Measurements from ENCODE around the gene VPS13A.
"Not testable (repeated sequence)": the region's sequence is repeated elsewhere in the genome, so short reads cannot be mapped to it uniquely, and the experiment has no call there.

The VPS13A gene

DNA sequence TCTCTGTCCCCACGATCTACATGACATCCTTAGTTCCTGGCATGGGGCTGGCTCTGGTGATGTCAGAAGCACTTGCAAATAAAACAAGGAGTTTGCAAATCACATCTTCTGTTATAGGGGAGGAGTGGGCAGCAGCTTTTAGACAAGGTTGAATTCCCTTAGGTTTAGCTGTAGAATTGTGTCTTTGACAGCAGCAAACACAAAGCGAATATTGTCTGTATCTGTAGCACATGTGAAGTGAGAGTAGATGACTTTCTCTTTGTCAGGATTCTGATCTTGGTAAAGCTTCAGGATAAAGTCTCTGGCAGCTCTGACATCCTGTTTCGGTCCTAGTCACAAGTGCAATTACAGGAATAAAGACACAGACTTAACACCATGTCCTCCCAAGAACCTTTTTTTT lies 246.5 kb downstream of the VPS13A start:
- DNase-seq (ENCODE audit: low read depth in 2 of 2), result no peak

DNA sequence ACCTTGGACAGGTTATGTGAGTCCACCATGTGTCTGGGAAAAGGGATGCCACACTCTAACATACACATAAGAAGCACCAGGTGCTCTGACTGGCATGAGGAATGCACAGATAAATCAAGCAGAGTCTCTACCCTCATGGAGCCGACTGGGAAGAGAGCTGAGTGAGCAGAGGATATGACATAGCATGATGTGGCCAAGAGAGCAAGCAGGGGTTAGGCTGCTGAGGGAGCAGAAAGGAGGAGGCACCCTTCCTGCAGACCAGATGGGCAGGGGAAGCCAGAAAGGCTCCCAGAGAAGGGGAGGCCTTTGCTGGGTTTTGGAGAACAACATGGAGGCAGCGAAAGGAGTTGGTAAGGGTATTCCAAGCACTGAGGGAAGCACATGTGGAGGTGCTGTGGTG lies 247.7 kb downstream of the VPS13A start:
- no peak for DNase-seq (ENCODE audit: low read depth in 2 of 2)

DNA sequence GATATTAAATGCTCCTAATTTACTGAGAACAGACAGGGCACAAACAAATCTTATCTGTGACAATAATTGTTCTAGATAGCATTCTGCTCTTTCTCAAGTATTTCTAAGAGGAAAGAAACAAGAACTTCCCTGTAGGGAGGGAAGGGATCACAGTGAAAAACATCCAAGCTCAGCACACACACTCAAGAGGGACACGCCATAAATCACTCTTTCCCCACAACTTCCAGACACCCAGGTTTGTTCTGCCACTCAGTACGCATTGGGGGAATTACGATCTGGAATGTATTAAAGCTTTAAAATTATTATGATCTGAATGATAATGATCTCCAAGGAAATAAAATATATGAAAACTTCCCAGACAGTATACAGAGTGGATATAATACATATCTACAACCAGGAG lies 249.4 kb downstream of the VPS13A start:
- DNase-seq (ENCODE audit: low read depth in 2 of 2), result no peak

DNA sequence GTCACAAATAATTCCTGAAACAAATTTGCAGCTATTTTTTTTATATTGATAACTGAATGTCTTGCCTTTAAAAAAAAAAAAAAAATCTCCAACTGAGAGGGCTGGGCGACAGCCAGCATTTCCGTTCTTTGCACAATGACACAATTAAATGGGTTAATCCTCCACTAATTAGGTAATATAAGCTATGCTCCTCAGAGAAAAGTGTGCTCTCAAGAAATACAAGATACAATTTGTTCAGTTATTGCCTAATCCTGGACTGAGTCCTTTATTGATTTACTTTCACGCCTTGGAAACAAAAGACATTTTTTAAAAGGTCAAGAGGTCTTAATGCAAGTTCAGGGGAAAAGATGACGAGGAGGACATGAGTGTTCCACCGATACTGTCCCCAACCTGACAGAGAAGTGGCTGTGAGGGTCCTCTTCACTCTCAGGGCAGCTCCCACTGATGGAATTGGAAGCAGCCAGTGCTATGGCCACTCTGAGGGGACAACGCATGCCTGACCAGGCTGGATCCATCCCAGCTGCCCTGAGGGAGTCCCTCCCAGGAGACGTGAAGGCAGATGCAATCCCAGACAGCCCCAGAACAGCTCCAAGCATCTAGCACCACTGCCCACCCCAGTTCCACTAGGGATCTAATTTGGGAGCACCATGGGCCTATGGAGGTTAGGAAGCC lies 250.1 kb downstream of the VPS13A start:
- DNase-seq (ENCODE audit: low read depth in 2 of 2), result no peak

DNA sequence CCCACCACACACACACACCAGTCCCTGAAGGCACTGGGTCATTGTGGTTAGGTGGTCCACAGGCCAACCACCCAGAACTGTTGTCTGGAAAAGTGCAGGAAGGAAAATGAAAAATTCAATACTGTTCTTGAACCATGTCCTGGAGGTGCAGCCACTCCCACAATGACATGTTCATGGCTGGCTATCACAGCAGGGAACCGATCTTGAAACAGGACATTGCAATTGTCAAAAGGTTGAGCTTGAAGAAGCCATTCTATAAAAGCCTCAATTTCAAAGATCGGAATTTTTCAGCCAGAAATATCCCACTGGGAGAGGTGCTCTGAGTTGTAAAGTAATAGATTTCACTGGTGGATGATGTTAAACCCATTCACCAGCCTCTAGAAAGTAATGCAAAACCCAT lies 252.6 kb downstream of the VPS13A start:
- DNase-seq (ENCODE audit: low read depth in 2 of 2), result no peak

DNA sequence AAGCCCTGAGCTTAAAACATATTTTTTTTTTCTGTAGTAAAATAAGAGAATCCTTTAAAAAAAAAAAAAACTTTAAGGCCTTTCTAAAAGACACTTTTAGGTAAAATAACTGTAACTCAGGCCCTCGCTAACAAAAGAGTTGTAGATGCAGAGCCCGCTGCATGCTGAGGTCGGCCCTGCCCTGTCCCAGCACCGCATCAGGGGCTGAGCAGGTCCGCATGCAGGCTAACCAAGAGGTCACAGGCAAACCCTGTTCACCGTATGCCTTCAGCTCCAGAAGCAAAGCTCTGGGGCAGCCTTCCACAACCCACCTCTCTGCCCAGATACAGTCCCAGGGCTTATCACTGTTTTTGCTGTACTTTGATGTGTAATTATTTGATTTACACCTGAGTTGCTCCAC lies 254.7 kb downstream of the VPS13A start:
- no peak for DNase-seq (ENCODE audit: low read depth in 2 of 2)

DNA sequence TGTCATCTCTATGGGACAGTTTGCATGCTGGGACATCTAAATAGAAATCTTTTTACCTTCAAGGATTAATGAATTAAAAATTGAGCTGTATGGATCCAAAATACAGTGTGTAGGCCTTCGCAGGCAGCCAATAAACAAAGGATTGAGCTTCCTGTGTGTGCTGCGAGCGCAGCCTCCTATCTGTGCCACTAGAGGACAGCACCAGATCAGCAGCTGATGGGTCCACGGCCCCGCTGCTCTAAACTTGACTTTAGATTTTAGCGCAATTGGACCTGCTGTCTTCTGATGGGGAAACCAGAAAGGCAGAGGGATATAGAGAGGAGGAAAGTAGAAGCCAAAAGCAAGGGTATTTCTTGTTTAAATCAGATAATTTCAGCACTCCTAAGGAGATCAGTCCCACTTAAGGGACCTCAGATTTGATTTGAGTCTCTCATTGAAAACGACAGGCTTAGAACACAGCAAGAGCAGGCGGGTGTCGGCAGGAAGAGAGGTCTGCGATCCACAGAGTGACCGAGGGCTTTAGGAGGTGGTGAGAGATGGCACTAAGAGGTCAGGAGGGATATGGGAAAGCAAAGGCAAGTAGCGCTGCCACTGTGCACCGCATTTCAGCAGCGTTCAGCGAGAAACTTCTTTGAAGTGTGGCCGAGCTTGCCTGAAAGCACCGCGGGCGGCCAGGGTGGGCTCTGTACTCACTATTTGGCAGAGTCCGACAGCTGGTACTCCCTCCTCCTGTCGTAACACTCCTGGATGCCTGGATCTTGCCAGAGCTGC lies 256.5 kb downstream of the VPS13A start:
- peak; percentile 15 to 20 for DNase-seq (ENCODE audit: low read depth in 2 of 2)

DNA sequence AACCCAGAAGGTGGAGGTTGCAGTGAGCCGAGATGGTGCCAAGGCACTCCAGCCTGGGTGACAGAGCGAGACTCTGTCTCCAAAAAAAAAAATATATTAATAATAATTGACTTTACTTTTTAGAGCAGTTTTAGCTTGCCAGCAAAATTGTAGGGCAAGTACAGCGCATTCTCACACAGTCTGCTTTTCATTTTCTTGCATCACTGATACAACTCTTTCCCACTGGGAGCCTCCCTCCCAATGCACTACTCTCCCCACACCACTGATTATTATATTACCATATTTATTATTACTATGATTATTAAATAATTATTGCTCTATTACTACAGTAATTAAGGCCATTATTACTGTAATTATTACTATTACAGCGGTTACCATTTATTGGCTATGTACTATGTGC lies 257.9 kb downstream of the VPS13A start:
- no peak for DNase-seq (ENCODE audit: low read depth in 2 of 2)

DNA sequence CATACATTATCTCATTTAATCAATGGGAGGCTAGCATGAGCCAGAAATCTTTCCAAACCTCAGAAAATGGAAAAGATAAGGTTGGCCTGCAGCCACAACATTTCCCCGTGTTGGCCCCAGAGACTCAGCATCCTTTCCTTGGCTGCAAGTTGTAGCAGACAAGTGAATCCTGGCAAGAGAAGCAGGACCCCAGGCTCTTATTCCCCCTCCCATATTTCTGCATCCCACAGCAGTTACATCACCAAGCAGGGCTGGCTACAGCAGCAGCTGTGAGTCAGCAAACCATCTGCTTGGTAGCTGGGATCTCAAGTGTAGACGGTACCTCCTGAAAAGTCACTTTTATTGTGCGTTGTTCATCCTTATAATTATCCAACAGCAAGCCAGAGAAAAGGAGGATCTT lies 258.4 kb downstream of the VPS13A start:
- DNase-seq (ENCODE audit: low read depth in 2 of 2), result no peak

DNA sequence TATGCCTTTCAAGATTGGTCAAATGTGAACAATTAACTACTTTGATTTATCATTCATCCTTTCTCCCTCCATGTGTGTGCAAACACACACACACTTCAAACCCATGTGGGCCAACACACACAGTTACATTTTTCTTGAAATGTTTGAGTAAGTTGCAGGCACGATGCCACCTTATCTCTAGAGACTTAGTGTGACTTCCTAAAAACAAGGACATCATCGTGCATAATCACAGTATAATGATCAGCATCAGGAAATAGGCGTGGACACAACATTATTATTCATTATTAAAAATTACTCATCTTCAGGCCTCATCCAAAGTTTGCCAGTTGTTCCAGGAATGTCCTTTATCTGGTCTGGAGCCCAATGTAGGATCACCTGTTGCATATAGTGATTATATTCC lies 261.3 kb downstream of the VPS13A start:
- no peak for DNase-seq (ENCODE audit: low read depth in 2 of 2)

DNA sequence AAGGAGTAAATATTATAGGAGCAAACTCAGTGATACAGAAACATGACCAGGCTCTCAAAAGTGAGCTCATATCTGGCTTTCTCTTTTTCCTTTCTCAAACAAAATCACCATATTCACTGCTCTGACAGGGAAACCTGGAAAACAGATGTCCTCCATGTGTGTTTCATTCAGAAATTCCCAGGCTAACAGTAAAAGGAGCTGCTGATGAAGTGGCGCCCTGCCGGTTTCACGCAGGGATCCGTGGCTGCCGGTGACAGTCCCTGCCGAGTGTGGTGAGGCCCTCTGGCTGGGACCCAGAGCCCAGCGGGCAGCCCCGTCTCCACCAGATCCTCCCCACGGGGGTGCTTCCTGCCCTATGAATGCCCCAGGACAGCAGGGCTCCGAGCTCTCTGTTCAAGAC lies 262.7 kb downstream of the VPS13A start:
- no peak for DNase-seq (ENCODE audit: low read depth in 2 of 2)

DNA sequence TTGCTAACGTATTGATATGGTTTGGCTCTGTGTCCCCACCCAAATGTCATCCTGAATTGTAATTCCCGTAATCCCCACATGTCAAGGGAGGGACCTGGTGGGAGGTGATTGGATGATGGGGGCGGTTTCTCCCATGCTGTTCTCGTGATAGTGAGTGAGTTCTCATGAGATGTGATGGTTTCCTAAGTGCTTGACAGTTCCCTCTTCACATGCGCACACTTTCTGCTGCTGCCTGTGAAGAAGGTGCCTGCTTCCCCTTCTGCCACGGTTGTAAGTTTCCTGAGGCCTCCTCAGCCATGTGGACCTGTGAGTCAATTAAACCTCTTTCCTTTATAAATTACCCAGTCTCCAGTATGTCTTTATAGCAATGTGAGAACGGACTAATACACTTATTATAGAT lies 263.8 kb downstream of the VPS13A start:
- not testable (repeated sequence) for DNase-seq (ENCODE audit: low read depth in 2 of 2)

DNA sequence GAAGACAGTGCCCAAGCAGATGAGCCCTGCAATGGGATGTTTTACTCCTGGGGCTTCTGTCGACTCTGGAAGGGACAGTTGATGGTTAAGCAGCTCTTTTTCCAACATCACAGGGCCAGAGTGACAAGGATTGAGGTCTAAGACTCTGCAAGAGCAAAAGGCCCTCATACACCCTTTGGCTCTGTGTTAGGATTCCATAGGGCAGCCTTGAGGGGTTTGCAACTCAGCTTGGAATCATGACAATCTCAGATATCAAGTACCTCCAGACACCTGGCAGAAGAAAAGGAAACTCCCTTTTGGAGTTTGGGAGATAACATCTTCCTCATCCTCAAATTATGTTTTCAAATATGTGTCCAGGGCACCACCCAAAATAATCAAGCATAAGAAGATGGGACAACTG lies 265.1 kb downstream of the VPS13A start:
- no peak for DNase-seq (ENCODE audit: low read depth in 2 of 2)

DNA sequence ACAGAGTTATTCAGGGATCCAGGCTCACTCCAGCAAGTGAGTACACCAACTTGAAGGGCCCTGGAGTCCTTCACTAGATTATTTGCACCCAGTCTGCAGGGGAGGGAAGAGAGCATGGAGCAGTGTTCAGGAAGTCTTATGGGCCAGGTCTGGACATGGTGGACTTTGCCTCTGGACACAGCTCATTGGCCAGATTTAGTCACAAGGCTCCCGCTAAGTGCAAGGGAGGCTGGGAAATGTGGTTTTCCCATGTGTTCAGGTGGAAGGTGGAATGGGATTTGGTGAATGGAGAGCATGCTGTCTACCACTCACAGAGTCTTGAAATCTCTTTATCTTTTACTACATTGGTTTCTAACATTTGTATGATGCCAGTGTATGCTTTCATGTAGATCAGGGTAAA lies 270.3 kb downstream of the VPS13A start:
- no peak for DNase-seq (ENCODE audit: low read depth in 2 of 2)

DNA sequence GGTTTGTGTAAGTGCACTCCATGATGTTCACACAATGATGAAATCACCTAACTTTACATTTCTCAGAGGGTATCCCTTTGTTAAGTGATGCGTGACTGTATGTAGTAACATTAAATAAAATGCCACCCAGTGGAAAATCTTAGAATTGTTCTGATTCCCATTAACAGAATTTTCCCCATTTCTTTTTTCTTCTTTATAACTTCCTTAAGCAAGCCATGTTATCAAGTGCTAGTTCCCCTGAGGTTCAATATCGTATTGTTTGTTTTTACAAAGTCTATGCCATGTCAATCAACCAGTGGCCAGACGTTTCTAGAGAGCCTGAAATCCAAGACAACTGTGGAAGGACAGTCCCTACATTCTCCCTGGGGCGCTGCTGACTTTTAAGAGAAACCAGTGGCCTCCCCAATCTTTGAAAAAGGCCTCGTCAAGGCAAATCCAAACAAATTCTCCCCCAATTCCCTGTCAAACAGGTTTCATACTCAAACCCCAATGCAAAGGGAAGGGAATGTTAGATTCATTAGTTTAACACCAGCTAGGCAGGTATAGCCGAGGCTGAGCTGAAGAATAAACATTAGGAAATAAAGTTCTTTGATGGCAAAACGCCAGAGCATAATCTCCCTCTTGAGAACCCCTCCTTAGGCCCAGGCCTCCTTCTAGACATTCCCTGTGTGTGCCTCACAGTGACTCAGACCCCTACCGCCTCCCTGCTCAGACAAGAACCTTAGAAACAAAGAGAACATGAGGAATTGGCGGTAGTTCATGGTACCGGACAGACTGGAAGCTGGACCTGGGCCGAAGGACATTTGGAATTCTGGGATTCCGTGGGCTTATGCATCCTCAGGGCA lies 272.1 kb downstream of the VPS13A start:
- DNase-seq (ENCODE audit: low read depth in 2 of 2), result no peak

DNA sequence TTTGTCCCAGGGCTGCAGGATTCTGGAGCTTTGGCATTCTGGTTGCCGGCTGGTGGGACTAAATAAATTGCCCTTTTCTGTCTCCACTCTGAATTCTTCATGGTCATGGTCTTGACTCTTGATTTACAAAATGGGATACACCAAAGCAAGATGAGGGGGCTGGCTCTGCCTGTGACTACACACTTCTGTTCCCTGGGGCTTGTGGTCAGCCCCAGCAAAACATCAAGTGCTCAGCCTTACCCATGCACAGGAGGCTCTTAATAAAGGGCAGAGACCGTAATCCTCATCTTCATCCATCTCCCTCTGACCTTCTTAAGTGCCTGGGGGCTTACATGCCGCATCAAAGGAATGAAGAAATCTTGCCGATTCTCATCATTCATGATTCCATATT lies 272.7 kb downstream of the VPS13A start:
- DNase-seq (ENCODE audit: low read depth in 2 of 2), result no peak

DNA sequence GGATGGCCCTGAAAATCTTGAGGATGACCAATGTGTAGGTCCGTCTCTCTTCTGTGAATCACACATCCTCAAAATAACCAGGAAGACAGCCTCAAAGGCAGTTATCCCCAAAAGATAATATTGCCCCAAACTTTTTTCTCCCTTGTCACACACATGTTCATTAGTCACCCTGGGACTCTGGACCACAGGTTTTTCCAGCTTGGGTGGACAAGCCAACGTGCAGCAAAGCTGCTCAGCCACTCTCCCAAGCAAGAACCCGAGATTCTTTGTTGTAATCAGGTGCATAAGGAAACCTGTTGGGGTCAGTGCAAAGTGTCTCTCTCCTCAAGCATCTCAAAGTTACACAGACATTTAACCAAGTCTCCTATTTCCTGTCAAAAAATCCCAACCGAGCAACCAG lies 274.2 kb downstream of the VPS13A start:
- no peak for DNase-seq (ENCODE audit: low read depth in 2 of 2)

DNA sequence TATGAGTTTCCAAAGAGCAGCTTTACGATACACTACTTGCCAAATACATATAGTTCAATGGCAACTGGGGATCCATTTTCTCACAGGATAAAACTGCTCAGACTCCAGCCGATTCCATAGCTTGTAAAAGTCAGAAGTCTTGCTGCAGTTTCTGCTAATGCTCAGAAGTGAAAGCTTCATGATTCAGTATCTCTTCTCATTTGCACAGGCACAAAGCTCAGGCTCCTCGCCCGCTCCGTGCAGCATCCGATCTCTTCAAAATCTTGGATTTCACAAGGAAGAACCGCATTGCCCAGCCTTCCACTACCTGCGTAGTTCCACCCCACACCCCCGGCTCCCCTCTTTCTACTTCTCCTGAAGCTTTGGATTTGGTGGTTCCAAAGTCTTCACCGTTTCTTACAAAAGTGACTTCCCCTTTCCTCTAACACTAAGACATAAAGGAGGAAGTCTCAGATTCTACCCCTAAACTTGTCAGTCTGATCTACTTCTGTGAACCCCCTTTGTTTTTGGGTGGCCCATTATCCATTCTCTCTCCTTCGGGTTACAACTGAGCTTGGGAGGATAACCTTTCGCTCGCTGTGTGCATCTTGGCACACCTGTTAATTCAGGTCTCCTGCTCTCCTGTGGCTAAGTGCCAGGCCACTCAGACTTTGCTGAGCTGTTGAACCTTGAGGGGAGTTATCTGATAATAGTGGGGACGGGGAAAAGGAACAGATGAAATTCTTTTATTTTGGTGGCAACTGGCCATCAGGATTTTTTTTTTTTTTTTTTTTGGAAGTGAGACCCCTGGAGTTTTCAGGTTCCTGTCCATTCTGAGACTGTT lies 276.7 kb downstream of the VPS13A start:
- DNase-seq (ENCODE audit: low read depth in 2 of 2), result no peak

DNA sequence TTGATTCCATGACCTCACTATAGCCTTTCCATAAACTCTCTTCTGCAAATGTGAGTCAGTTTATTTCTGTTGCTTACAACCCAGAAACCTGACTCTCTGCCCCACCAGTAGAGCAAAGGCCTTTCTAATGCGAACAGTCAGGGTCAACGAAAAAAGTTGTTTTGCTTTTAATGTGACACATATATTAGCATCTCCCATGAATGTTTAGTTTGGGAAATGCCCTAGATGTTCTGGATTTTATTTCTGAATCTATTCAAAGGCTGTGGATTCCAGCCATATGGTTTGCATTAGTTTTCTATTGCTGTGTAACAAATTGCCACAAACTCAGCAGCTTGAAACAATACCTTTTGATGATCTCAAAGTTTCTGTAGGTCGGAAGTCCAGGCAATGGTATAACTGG lies 277.3 kb downstream of the VPS13A start:
- DNase-seq (ENCODE audit: low read depth in 2 of 2), result no peak

DNA sequence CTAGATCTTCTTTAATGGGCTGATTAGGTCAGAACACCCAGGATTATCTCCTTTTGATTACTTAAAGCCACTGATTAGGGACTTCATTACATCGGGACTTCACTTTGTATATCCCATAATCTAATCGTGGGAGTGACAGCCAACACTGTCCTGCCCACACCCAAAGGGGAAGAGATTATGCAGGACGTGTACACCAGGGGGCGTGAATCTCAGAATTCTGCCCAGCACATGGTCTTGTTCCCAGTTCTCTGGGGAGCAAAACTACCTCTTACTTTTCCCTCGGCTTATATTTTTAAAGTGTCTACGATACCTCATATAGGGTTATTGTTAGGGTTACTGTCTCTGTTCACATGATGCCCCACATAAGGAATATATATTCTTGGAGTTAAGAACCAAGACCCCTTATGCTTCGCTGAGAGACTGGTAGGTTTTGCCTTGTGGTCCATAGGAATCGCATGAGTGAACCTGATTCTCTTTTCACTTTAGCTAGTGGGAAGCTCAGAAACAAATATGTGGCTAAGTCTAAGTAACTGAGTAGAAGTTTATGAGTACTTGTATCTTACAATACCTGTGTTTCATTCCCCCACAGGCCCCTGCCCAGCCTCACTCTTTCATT lies 278.1 kb downstream of the VPS13A start:
- peak; percentile 15 to 16 for DNase-seq (ENCODE audit: low read depth in 2 of 2)

DNA sequence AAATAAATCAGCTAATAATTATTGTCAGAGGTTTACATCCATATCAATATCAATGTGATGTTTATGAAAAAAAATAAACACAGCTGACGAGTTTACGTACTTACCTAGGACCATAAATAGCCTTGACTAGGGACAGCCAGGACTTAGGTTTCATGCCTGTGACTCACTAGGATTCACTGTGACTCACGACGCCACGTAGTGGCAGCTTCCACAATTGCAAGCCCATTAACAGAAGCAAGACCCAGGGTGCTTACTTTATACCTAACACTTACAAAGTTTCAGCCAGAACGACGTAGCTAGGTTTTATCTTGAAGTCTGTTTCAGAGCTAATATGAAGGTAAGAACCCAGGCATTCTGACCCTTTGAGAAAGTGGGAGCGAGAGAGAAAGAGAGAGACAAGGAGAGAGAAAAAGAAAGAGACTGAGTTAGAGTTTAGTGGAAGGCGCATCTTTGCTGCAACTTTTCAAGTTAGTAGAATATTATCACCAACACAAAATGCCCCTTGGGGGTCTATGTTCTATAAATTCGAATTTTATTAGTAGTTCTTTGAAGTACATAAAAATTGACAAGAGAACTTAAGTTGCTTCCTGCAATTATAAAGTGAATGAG lies 279.6 kb downstream of the VPS13A start:
- peak; percentile 66 to 83 for DNase-seq (ENCODE audit: low read depth in 2 of 2)
